Psoas muscle (tissue), 8 donors: Measurements from ENCODE around the gene ITGA1. TPM values are rescaled to one million over a fixed set of nuclear protein-coding genes. Genes with fewer than 3 reads are reported as not detected.

ENCODE experiments used
- ATAC-seq, 4 donors: fragments of 200-7000 bp; cut with Tn5 transposase; one replicate each; pipeline ENCODE4 v1.9.1; 2020; ENCODE audit warnings: moderate library complexity in 3 of 4, mild to moderate bottlenecking in 2 of 4
- DNase-seq, 2 donors: peaks; one replicate each; pipeline ENCODE4 v3.0.0-alpha.2; 2020
- H3K27ac ChIP-seq: fragments of 200-600 bp; one replicate; pipeline ENCODE4 v1.8.0; 2022
- H3K27me3 ChIP-seq, 3 donors: fragments of 200-600 bp in 1 of 3; one replicate each; pipeline versions ENCODE4 v1.6.1 to v1.8.0; 2013 to 2022; ENCODE audit warnings: low read length in 2 of 3, mild to moderate bottlenecking in 2 of 3, moderate library complexity in 1 of 3; ENCODE audit not compliant: insufficient read depth in 3 of 3
- H3K36me3 ChIP-seq, 2 donors: fragments of 200-600 bp in 1 of 2; one replicate each; pipeline versions ENCODE4 v1.6.1 to v1.8.0; 2013 to 2022; ENCODE audit warnings: low read depth in 1 of 2, mild to moderate bottlenecking in 1 of 2, moderate library complexity in 1 of 2; ENCODE audit not compliant: insufficient read depth in 1 of 2
- H3K4me1 ChIP-seq: fragments of 200-600 bp; one replicate; pipeline ENCODE4 v1.8.0; 2022
- H3K4me3 ChIP-seq: fragments of 200-600 bp; one replicate; pipeline ENCODE4 v1.8.0; 2022; ENCODE audit warnings: mild to moderate bottlenecking
- H3K9me3 ChIP-seq: fragments of 200-600 bp; one replicate; pipeline ENCODE4 v1.8.0; 2022
- CTCF ChIP-seq: fragments of 200-600 bp; IDR thresholded peaks from one replicate; pipeline ENCODE4 v1.8.0; 2022; ENCODE audit warnings: antibody characterized with exemption
- WGBS, 3 donors: extraction: QIAGEN DNeasy Blood & Tissue Kit; methylation state at CpG; one replicate each; pipeline versions ENCODE4 v1.1.6 to v1.1.7; 2013; 5-methylcytosine and 5-hydroxymethylcytosine counted together
- intact Hi-C, 2 donors: fragments of 100-400 bp; cut with DNase I; formaldehyde crosslinking; loops; one replicate each; pipeline versions ENCODE4 v1.11.0 to v1.14.2; 2022
- polyA plus RNA-seq, 3 donors: library from polyadenylated mRNA; stranded (reverse); fragments of 200-250 nt; gene quantifications; one replicate each; pipeline ENCODE4 v1.2.3, GENCODE V29; 2013
- total RNA-seq, 4 donors: library from RNA; stranded (reverse); fragmentation: NEBNext Ultra II Directional in 2 of 4; extraction: Animal tissue kit (Norgen Biotek cat#: 25700) in 2 of 4; gene quantifications; one replicate each; pipeline versions ENCODE4 v1.2.1 to v1.2.4, GENCODE V29; 2021 to 2023
- donor health status: healthy with polysubstance abuse.
- donor health status: DM: no; HTN: no; CAD: no; lungs with moderate emphysema.
- donor health status: Bipolar disorder and iron deficiency.
- donor health status: healthy.
- donor health status: DM: yes; HTN: yes; CAD: no.
- donor health status: DM: no; HTN: no; CAD: no.
- donor health status: DM: no; HTN: no; CAD: no.
- donor health status: DM: yes; HTN: yes; CAD: no.

The ITGA1 gene
- total and polyA plus RNA-seq, 7 donors: 3.4 to 29.3 (median 13.0) TPM

GRCh38 chr5:52854949-52855348 is 67.2 kb downstream of the ITGA1 start:
- intact Hi-C loops: loop anchor here in 1 of 2 donors (5.0 kb wide), 1 partner anchor 53 kb away; no protein-coding TSS in a partner anchor
- WGBS, 3 donors: 71 to 81% (median 78%) methylated on average over 2 of the region's 2 CpGs
- Histone ChIP-seq H3K4me3 (no peak overlapping the region), H3K36me3 (no peaks in the 10 kb centered on the region), H3K27me3 (no peaks in the 10 kb centered on the region), H3K27ac (no peak overlapping the region), H3K4me1 (no peaks in the 10 kb centered on the region), H3K9me3 (no peaks in the 10 kb centered on the region)
- no peak for ATAC-seq
- no peak for DNase-seq
- no peak for TF ChIP-seq CTCF

- ATAC-seq (no peak), DNase-seq (no peak)
- Histone ChIP-seq H3K27ac (no peak overlapping the region), H3K9me3 (no peaks in the 10 kb centered on the region), H3K4me3 (no peak overlapping the region), H3K27me3 (no peaks in the 10 kb centered on the region), H3K36me3 (no peaks in the 10 kb centered on the region), H3K4me1 (no peaks in the 10 kb centered on the region)
- TF ChIP-seq CTCF: no peak
- intact Hi-C loops: loop anchor here in 1 of 2 donors (5.0 kb wide), 1 partner anchor 54 kb away; no protein-coding TSS in a partner anchor
- WGBS, 3 donors: 79 to 89% (median 81%) methylated on average over 3 of the region's 3 CpGs
Measured at GRCh38 chr5:52856564-52856963, 68.8 kb downstream of the ITGA1 start.

- no peak for TF ChIP-seq CTCF
- 67 to 76% (median 75%) methylated on average over 2 of the region's 2 CpGs for WGBS, 3 donors
- Histone ChIP-seq H3K4me3 (no peak overlapping the region), H3K27me3 (no peaks in the 10 kb centered on the region), H3K27ac (no peak overlapping the region), H3K36me3 (no peaks in the 10 kb centered on the region), H3K9me3 (no peaks in the 10 kb centered on the region), H3K4me1 (no peaks in the 10 kb centered on the region)
- intact Hi-C loops: loop anchor here in 1 of 2 donors (5.0 kb wide), 1 partner anchor 57 kb away; no protein-coding TSS in a partner anchor
- ATAC-seq (no peak), DNase-seq (no peak)
Measured at GRCh38 chr5:52859628-52860027, 71.9 kb downstream of the ITGA1 start.

GRCh38 chr5:52861368-52861767 is 73.7 kb downstream of the ITGA1 start:
- no peak for TF ChIP-seq CTCF
- ATAC-seq (no peak), DNase-seq (no peak)
- no peaks in the 10 kb centered on the region for H3K36me3 ChIP-seq
- 92 to 94% (median 93%) methylated on average over 5 of the region's 5 CpGs for WGBS, 3 donors
- no peaks in the 10 kb centered on the region for H3K9me3 ChIP-seq
- H3K27me3 ChIP-seq: no peaks in the 10 kb centered on the region
- no peak overlapping the region for H3K27ac ChIP-seq
- H3K4me3 ChIP-seq: no peak overlapping the region
- H3K4me1 ChIP-seq: no peaks in the 10 kb centered on the region
- intact Hi-C loops: no loop called here

- no peak overlapping the region for H3K27ac ChIP-seq
- TF ChIP-seq CTCF: no peak
- H3K9me3 ChIP-seq: no peaks in the 10 kb centered on the region
- 53 to 65% (median 63%) methylated on average over 2 of the region's 2 CpGs for WGBS, 3 donors
- no peak overlapping the region for H3K4me3 ChIP-seq
- no peaks in the 10 kb centered on the region for H3K36me3 ChIP-seq
- ATAC-seq: no peak
- H3K27me3 ChIP-seq: no peaks in the 10 kb centered on the region
- intact Hi-C loops: no loop called here
- no peak for DNase-seq
- no peaks in the 10 kb centered on the region for H3K4me1 ChIP-seq
Measured at GRCh38 chr5:52863715-52864290, 76.1 kb downstream of the ITGA1 start.
